NCI-H1694 treated with DMSO at 0.1 percent for 48 hours (cell line): ENCODE data around the gene IQCE.
"Not testable (repeated sequence)": the region's sequence is repeated elsewhere in the genome, so short reads cannot be mapped to it uniquely, and the experiment has no call there.

ENCODE experiments used
- DNase-seq: peaks from one replicate; lab custom pipeline; 2025; lab: John Stamatoyannopoulos, UW

IQCE gene

DNA sequence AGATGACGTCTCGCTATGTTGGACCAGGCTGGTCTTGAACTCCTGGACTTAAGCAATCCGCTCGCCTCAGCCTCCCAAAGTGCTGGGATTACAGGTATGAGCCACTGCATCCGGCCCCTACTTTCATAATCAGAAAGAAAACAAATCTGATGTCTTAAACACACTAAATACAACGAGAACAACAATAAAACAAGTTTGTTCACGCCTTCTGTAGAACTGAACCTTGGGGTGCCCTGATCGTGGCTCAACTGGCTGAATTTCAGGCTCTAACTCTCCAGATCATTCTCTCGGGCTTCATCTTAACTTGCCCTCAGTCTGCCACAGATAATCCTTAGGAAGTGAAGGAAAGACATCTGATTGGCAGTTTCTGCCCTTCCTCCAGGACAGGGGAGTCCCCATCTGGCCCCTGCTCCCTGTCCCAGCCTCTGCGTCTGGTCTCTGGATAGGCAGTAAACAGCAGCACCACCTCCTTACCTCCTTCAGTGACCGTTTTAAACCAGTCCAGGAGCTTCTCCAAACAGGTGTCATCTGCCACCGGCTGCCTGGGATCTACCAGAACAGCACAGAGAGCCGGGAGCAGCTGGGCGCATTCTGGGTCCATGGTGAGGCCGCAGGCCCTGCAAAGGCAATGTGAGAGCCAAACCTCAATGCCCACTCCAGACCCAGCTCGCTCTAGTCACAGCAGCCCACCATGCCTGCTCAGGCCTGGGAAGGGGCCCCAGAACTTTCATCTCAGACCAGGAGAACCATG is 4.8 kb upstream of the IQCE start:
- no peak for DNase-seq

DNA sequence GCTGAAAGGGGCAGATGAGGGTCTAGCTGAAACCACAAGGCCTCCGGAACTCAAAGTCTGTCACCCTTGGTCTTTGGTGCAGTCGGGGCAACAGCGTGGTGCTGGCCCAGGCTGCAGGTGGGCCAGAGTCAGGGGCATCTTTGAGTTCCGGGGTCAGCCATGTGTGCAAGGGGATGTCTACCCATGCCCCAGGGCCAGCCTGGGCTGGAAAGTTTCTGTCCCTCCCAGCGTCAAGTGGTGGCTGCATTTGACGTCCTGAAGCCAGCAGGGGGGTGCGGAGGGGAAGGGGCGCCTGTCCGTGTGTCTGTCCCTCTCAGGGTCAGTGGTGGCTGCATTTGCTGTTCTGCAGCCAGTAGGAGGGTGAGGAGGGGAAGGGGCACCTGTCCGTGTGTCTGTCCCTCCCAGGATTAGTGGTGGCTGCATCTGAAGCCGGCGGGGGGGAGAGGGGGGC is 4.1 kb upstream of the IQCE start:
- DNase-seq = no peak

DNA sequence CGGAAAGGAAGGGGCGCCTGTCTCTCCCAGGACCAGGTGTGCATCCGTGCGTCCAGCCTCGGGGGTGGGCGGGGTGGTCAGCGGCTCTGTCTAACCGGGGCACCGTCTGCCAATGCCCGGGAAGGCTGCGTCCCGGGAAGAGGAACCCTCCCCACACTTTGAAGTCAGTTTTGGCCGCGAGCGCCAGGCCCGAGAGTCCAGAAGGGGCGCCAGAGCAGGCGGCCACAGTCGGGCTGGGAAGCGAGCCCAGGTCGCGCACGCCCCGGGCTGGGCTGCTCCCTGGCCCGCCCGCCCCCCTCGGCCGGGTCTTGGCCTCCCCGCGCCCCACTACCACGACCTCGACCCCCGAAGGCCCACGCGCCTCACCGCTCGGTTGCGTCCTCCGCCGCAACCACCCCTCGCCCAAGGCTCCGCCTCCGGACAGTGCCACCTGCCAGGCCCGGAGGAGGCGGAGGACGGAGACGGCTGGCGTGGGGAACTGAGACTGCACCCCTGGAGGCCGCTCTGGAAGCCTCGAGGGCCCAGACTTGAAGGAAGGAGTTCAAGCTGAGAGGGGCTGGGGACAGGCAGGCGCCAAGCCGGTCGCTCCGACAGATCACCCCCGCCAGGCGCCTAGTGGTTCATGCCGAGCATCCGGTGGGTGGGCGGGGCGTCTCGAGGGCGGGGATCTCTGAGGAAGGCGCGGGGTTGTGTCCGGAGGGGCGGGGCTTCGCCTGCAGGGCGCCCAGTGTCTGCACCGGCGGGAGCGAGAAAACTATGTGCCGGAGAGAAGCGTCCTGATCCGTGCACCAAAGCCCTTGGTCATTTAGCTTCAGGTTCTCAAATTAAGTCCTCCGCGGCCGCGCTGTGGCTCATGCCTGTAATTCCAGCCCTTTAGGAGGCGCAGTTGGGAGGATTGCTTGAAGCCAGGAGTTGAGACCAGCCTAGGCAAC is 3.4 kb upstream of the IQCE start, which contains the start of gene BRAT1:
TSS of gene BRAT1 (minus strand) at position 404 of the 932 bp plus-strand sequence. CDS start 1,093 bp downstream, outside the sequence.
- peak; percentile 85 for DNase-seq

GRCh38 chr7:2559283-2559950 is 638 bp downstream of the IQCE start:
- no peak for DNase-seq

DNA sequence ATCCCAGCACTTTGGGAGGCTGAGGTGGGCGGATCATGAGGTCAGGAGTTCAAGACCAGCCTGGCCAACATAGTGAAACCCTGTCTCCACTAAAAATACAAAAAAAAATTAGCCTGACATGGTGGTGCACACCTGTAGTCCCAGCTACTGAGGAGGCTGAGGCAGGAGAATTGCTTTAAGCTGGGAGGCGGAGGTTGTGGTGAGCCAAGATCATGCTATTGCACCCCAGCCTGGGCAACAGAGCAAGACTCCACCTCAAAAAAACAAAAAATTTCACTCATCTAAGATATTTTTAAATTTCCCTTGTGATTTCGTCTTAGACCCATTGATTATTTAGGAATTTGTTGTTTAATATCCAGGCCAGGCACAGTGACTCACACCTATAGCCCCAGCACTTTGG is 5.2 kb downstream of the IQCE start:
- not testable (repeated sequence) for DNase-seq

GRCh38 chr7:2564970-2565540 is 6.3 kb downstream of the IQCE start:
- DNase-seq = no peak

DNA sequence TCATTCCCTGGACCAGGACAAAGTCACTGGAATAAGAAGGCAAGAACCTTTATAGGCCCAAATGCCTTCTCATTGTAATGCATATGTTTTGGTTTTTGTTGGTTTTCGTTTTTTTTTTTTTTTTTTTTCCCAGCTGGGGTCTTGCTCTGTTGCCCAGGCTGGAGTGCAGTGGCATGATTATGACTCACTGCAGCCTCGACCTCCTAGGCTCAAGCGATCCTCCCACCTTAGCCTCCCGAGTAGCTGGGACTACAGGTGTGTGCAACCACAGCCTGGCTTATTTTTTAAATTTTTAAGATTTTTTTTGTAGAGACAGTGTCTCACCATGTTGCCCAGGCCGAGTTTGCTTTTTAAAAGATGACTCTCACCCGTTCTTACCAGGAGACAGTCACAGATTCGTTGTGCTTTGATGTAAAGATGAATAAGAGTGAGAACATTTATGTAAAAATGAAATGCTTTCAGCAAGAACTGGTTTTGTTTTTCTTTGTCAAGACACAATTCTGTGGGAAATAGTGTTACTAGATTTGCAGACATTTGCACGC is 7.6 kb downstream of the IQCE start:
- DNase-seq = no peak

DNA sequence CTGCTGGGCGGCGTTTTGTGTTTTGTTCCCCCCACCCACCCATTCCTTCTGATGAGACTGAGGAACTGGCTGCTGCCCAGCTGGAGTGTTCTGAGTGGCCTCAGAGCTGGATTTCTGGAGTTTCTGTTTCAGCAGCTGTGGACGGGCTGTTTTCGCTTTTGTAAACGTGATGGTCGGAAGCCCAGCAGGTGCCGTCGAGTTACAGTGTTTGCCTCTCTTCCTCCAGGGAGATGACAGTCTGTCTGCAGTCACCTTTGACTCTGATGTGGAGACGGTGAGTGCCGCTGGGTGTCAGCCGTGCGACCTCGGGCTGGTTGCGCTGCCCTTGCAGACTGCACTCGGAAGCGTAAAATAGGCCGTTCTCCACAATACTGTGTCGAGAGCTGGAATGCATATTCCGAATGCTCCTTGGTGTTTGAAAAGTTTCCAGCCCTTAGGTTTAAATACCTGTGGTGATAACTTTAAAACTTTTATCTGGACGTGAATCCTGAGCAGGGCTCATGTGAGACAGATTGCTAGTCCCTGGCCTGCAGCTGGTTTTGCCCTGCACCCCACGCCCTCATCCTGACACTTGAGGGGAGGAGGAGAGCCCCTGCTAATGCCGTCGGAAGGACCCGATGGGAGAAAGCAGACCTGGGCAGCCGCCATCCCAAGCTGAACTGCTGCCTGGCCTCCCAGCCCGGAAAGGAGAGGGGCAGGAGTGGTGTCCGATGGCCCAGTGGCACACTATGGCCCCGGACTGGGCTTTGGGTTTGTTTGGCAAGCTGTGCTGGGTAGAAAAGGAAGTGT is 8.3 kb downstream of the IQCE start:
- no peak for DNase-seq

DNA sequence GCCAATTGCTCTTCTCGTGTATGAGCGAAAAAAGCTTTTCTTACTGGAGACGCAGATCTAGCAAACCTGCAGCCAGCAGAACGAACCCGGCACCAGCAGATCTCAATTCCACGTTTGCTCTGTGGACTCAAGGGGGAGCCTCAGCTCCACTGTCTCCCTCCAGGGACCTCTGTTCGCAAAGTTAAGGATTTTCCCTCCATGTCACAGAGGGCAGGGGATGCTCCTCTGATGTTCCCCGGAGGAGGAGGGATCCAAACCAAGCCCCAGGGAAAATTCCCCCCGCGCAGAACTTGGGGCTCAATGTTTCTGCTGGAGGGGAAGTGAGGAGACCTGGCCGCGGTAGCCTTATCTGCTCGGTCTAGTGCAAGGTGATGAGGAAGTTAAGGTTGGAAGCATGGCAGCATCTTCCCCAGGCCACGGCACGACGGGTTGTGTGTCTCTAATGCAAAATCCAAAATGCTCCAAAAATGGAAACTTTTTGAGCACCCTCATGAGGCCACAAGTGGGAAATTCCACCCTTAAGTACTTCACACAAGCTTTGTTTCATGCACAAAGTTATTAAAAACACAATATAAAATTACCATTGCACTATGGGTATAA is 9.0 kb downstream of the IQCE start:
- peak; percentile 44 for DNase-seq

GRCh38 chr7:2568521-2569223 is 9.9 kb downstream of the IQCE start:
- DNase-seq = no peak

- no peak for DNase-seq
Measured at GRCh38 chr7:2569421-2569820, 10.6 kb downstream of the IQCE start.

- no peak for DNase-seq
Measured at GRCh38 chr7:2570021-2570420, 11.2 kb downstream of the IQCE start.

DNA sequence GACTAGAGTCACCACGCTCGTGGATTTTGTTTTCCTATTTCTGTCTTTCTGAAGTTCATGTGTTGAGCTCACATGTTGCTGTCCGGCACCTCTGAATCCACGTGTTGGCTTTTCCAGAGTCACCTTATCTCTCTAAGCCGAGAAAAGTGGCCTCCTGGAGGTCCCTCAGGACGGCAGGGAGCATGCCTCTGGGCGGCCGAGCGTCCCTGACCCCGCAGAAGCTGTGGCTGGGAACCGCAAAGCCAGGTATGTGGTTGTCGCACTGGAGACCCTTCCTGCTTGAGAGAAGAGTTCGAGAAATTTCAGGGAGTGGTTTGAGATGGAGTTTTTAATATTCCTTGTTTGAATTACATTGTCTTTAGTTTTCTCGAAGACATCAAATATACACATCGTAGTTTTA is 12.6 kb downstream of the IQCE start:
- no peak for DNase-seq

DNA sequence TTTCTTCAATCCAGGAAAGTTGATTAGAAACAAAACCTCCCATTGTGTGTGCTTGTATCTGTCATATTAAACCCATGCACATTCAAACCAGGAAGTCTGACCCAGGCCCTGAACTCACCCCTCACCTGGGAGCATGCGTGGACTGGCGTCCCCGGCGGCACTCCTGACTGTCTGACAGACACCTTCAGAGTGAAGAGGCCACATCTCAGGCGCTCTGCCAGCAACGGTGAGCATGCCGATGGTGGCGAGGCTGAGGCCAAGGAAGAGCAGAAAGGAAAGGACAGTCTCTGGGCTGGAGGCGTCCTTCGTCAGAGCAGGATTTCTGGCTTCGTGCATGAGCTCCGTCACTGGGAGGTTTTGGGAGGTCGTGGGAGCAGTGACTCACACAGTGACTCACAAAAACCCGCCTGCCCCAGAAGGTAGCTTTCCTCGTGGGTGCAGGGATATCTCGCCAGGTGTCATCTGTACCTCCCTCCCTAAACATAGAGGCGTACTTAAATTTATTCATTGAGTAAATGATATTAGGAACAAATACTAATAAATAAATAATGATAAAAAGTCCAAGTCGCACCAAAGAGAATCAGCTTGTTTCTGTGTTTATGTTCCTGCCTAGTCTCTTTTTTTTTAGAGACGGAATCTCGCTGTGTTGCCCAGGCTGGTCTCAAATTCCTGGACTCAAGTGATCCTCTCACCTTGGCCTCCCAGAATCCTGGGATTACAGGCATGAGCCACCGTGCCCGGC is 13.5 kb downstream of the IQCE start:
- no peak for DNase-seq

DNA sequence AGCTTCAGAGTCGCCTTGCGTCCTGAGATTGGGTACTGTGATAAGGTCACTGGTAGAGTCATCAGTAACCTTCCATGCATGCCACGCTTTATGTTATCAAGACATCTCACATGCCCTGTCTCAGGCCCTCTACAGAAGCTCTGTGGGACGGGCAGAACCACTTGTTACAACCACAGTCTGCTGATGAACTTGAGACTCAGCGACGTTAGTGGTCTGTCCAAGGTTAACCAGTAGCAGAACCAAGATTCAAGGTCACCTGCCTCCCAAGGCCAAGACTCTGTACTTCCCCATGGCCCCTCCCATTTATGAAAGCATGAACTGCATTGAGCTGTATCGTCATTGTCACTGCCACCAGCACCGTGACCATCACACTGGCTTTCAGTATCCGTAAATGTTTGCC is 15.0 kb downstream of the IQCE start:
- no peak for DNase-seq

GRCh38 chr7:2575046-2575732 is 16.4 kb downstream of the IQCE start:
- no peak for DNase-seq

GRCh38 chr7:2575733-2576340 is 17.1 kb downstream of the IQCE start:
- no peak for DNase-seq
